ENCODE data around the gene ZNF280C. TPM values are rescaled to one million over a fixed set of nuclear protein-coding genes. Genes with fewer than 3 reads are reported as not detected.
"Not testable (repeated sequence)": the region's sequence is repeated elsewhere in the genome, so short reads cannot be mapped to it uniquely, and the experiment has no call there.

Gene ZNF280C
- total RNA-seq, 3 donors from 2014 or later = 4.9 to 6.4 (median 5.0) TPM

DNA sequence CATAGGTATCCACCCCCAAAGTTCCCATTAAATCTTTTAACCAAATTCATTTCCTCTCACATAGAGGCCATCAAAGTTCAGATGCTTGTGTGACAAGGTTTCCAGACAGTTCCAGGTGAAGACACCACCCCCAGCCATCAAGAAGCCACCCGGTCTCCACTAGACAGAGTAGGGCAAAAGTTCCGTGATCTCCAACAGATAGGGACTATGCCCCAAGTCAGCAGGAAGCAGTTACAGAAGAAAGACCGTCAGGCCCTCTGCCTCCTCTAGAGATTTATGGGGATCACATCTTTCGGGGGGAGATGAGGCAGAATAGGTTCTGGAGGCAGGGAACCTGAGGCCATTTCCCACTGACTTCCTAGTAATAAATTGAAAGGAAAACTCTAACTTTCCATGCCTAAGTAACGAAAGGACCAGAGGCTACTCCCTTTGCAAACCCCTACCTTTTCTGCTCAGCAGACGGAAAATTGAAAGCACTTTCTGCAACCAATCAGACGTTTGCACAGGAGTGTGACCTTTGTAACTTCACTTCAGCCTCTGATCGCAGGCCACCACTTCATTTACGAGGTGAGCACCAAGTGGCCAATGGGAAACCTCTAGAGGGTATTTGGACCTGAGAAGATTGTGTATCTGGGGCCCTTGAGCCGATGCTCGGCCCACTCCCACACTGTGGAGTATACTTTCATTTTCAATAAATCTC lies 18.5 kb upstream of the ZNF280C start:
- peaks cover 0 to 4% of the 10 kb centered on the region in 2 donors for H3K9me3 ChIP-seq
- H3K4me1 ChIP-seq = no peaks in the 10 kb centered on the region
- H3K27ac ChIP-seq = no peak overlapping the region
- H3K36me3 ChIP-seq = no peaks in the 10 kb centered on the region
- peaks cover 0 to 8% of the 10 kb centered on the region in 2 donors for H3K27me3 ChIP-seq
- DNase-seq (ENCODE audit: low spot score in 2 of 2) = no peak
- no peak for TF ChIP-seq POLR2AphosphoS5 (IDR thresholded peaks at IDR 0.05)
- TF ChIP-seq POLR2A (IDR thresholded peaks at IDR 0.05) = no peak
- no peak overlapping the region for H3K4me3 ChIP-seq
- intact Hi-C loops (cut with DNase I; ENCODE audit: low total_unique reads) = no loop called here

DNA sequence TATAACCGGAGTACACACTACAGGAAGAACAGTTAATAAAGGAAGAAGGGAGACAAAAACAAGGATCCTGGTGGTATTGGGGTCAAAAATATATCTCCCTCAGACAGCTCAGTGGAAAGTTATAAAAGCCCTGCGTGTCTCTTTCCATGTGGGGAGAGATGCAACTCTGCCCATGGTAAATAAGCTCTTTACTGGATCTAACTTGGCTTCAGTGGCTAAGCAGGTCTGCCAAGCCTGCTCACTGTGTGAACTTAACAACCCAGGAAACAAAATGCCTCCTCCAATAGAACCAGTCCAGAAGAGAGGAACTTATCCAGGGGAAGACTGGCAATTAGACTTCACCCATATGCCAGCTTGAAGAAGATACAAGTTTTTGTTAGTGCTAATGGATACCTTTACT lies 17.0 kb upstream of the ZNF280C start:
- Histone ChIP-seq H3K9me3 (no peaks in the 10 kb centered on the region), H3K4me1 (no peaks in the 10 kb centered on the region), H3K4me3 (no peak overlapping the region), H3K36me3 (no peaks in the 10 kb centered on the region), H3K27ac (no peak overlapping the region), H3K27me3 (peaks cover 0 to 4% of the 10 kb centered on the region in 2 donors)
- intact Hi-C loops (cut with DNase I; ENCODE audit: low total_unique reads) = no loop called here
- TF ChIP-seq POLR2A (IDR thresholded peaks at IDR 0.05) (no peak), POLR2AphosphoS5 (IDR thresholded peaks at IDR 0.05) (no peak)
- TF ChIP-seq, protein P1, sequence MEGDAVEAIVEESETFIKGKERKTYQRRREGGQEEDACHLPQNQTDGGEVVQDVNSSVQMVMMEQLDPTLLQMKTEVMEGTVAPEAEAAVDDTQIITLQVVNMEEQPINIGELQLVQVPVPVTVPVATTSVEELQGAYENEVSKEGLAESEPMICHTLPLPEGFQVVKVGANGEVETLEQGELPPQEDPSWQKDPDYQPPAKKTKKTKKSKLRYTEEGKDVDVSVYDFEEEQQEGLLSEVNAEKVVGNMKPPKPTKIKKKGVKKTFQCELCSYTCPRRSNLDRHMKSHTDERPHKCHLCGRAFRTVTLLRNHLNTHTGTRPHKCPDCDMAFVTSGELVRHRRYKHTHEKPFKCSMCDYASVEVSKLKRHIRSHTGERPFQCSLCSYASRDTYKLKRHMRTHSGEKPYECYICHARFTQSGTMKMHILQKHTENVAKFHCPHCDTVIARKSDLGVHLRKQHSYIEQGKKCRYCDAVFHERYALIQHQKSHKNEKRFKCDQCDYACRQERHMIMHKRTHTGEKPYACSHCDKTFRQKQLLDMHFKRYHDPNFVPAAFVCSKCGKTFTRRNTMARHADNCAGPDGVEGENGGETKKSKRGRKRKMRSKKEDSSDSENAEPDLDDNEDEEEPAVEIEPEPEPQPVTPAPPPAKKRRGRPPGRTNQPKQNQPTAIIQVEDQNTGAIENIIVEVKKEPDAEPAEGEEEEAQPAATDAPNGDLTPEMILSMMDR (IDR thresholded peaks at IDR 0.05) = no peak
- DNase-seq (ENCODE audit: low spot score in 2 of 2) = no peak

DNA sequence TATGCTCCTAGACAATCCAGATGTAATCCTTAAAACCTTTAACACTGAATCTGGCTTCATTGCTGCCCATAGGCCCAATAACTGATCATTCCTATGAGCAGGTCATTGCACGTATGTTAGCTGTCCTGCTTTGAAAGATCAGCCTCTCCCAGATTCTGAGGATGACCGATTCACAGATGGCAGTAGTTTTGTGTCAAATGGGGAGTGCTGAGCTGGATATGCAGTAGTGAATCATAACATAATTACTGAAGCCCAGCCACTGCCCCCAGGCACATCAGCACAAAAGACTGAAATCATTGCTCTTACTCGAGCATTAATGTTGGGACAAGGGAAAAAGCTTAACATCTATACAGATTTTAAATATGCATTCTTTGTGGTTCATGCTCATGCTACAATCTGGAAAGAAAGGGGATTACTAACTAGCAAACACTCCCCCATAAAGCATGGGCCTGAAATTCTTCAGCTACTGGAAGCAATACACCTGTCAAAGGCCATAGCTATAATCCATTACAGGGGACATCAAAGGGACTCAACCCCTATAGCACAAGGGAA lies 16.4 kb upstream of the ZNF280C start:
- Histone ChIP-seq H3K9me3 (no peaks in the 10 kb centered on the region), H3K27ac (no peak overlapping the region), H3K27me3 (peaks cover 0 to 4% of the 10 kb centered on the region in 2 donors), H3K4me1 (no peaks in the 10 kb centered on the region), H3K4me3 (no peak overlapping the region), H3K36me3 (no peaks in the 10 kb centered on the region)
- intact Hi-C loops (cut with DNase I; ENCODE audit: low total_unique reads) = no loop called here
- DNase-seq (ENCODE audit: low spot score in 2 of 2) = no peak
- TF ChIP-seq, protein P1 (IDR thresholded peaks at IDR 0.05) = no peak
- TF ChIP-seq POLR2A (IDR thresholded peaks at IDR 0.05) (no peak), POLR2AphosphoS5 (IDR thresholded peaks at IDR 0.05) (no peak)

DNA sequence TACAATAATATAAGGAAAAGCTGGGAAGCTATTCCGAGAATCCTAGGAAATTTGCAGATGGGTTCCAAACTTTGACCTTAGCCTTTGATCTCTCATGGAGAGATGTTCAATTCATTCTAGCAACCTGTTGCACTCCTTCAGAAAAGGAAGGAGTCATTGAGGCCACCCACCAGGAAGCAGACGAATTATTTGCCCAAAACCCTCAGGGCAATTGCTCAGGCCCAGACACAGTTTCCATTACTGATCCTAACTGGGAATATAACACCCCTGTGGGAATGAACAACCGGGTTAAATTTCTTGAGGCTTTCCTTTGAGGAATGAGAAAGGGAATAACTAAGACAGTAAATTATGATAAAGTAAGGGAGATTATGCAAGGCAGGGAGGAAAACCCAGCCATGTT lies 13.5 kb upstream of the ZNF280C start:
- Histone ChIP-seq H3K4me1 (no peaks in the 10 kb centered on the region), H3K9me3 (no peaks in the 10 kb centered on the region), H3K36me3 (no peaks in the 10 kb centered on the region), H3K27ac (no peak overlapping the region), H3K27me3 (peaks cover 0 to 4% of the 10 kb centered on the region in 2 donors), H3K4me3 (no peak overlapping the region)
- no peak for DNase-seq (ENCODE audit: low spot score in 2 of 2)
- intact Hi-C loops (cut with DNase I; ENCODE audit: low total_unique reads) = no loop called here
- TF ChIP-seq POLR2AphosphoS5 (IDR thresholded peaks at IDR 0.05) (no peak), POLR2A (IDR thresholded peaks at IDR 0.05) (no peak)
- TF ChIP-seq, protein P1 (IDR thresholded peaks at IDR 0.05) = no peak

DNA sequence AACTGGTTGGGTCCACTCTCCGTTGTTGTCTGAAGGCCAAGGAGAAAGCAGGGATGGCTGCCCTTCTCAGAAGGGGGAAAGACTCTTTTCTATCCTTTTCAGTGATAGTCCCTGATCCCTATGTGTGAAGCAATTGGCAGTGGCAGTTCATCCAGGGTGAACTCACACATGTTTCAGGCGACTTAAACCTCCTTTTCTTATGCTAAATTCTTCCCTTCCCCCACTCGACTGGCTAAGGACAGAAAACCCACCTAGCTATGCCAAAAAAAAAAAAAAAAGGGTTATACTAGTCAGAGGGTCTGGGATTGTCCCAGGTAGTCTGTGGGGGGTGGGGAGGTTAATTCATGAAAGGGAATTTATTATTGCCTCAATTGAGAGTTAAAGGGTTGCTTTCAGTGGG lies 12.2 kb upstream of the ZNF280C start:
- TF ChIP-seq POLR2A (IDR thresholded peaks at IDR 0.05) (no peak), POLR2AphosphoS5 (IDR thresholded peaks at IDR 0.05) (no peak)
- TF ChIP-seq, protein P1 (IDR thresholded peaks at IDR 0.05) = no peak
- H3K9me3 ChIP-seq = no peaks in the 10 kb centered on the region
- H3K27me3 ChIP-seq = peaks cover 0 to 4% of the 10 kb centered on the region in 2 donors
- H3K27ac ChIP-seq = no peak overlapping the region
- H3K4me3 ChIP-seq = no peak overlapping the region
- H3K4me1 ChIP-seq = no peaks in the 10 kb centered on the region
- no peaks in the 10 kb centered on the region for H3K36me3 ChIP-seq
- intact Hi-C loops (cut with DNase I; ENCODE audit: low total_unique reads) = no loop called here
- DNase-seq (ENCODE audit: low spot score in 2 of 2) = no peak

DNA sequence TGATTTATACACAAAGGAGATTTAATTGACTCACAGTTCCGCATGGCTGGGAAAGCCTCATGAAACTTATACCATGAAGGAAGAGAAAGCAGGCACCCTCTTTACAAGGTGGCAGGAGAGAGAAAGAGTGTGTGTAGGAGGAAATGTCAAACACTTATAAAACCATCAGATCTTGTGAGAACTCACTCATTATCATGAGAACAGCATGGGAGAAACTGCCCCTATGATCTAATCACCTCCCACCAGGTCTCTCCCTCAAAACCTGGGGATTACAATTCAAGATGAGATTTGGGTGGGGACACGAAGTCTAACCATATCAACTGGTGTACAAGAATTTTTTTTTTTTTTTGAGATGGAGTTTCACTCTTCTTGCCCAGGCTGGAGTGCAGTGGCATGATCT lies 3.6 kb upstream of the ZNF280C start:
- H3K9me3 ChIP-seq; H3K27me3 ChIP-seq; H3K36me3 ChIP-seq; H3K27ac ChIP-seq; DNase-seq (ENCODE audit: low spot score in 2 of 2); H3K4me3 ChIP-seq; H3K4me1 ChIP-seq; intact Hi-C loops (cut with DNase I; ENCODE audit: low total_unique reads): not testable (repeated sequence)

DNA sequence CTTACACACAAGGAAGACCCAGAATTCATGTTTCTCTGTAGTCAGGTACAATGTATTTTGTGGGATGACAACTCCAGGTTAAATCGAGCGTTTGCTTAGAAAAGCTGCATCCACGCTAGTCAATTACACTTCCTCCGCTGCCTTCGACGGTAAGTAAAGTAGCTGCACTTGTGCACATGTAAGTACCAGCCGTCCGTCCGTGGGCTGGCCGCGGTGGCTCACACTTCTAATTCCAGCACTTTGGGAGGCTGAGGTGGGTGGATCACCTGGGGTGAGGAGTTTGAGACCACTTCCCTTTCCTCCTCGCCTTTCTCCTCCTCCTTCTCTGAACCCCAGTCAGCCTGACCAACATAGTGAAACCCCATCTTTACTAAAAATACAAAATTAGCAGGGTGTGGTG lies 692 bp upstream of the ZNF280C start:
- H3K4me3 ChIP-seq; H3K4me1 ChIP-seq; H3K9me3 ChIP-seq; H3K27me3 ChIP-seq; DNase-seq (ENCODE audit: low spot score in 2 of 2); H3K36me3 ChIP-seq; intact Hi-C loops (cut with DNase I; ENCODE audit: low total_unique reads); H3K27ac ChIP-seq: not testable (repeated sequence)
